Cardiac septum (tissue), 1 donor: ENCODE results near the gene NKPD1. TPM values are rescaled to one million over a fixed set of nuclear protein-coding genes. Genes with fewer than 3 reads are reported as not detected.

Experiments
- DNase-seq: peaks from one replicate; pipeline ENCODE4 v3.0.0-alpha.2; 2020; ENCODE audit warnings: low spot score
- intact Hi-C: fragments of 100-400 bp; cut with DNase I; formaldehyde crosslinking; loops from one replicate; pipeline ENCODE4 v1.14.0; 2022
- long read RNA-seq: library from polyadenylated mRNA; unstranded; transcript quantifications from one replicate; pipeline ENCODE4 v2.0.0, GENCODE V29; 2021
- total RNA-seq: library from RNA; stranded (reverse); fragmentation: NEBNext Ultra II Directional; extraction: Animal tissue kit (Norgen Biotek cat#: 25700); gene quantifications from one replicate; pipeline ENCODE4 v1.2.1, GENCODE V29; 2021
- donor health status: DM: no; HTN: no; CAD: no.

NKPD1 gene, protein sequence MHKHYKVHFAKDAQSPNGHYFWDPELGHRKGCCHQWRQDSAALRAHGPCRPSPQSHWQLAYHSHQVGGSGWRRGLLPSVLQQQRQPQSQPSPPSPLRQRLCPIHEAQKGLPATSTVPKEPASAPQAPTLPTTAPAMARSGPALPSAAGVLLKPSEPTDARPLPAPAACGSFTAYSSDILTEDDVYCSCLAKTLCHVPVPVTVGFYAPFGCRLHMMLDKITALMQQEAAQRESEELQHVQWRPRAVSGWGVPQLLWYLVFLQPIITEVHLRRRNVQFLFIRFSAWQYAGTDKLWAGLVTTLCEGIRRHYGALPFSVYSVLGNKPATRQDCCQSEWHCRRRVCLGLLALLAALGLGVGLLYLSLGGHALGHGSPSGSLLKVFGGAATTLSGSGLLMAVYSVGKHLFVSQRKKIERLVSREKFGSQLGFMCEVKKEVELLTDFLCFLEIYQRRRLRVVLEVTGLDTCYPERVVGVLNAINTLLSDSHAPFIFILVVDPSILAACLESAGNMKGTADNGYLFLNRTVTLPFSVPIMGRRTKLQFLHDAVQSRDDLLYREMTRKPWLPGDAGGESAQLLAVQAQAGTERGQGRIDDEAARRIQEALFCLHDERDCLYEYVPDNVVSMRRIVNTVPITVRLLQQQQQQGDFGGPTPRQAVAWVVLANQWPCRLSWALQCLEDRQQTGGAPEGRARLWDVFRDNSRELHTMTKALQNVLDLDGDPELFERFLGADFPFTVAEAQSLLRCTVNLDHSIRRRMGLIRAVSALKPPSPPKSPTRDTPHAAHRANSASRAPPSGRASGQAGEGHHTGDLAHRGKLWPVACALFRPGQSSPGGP
- total RNA-seq = not detected
- long read RNA-seq = 0 reads

DNA sequence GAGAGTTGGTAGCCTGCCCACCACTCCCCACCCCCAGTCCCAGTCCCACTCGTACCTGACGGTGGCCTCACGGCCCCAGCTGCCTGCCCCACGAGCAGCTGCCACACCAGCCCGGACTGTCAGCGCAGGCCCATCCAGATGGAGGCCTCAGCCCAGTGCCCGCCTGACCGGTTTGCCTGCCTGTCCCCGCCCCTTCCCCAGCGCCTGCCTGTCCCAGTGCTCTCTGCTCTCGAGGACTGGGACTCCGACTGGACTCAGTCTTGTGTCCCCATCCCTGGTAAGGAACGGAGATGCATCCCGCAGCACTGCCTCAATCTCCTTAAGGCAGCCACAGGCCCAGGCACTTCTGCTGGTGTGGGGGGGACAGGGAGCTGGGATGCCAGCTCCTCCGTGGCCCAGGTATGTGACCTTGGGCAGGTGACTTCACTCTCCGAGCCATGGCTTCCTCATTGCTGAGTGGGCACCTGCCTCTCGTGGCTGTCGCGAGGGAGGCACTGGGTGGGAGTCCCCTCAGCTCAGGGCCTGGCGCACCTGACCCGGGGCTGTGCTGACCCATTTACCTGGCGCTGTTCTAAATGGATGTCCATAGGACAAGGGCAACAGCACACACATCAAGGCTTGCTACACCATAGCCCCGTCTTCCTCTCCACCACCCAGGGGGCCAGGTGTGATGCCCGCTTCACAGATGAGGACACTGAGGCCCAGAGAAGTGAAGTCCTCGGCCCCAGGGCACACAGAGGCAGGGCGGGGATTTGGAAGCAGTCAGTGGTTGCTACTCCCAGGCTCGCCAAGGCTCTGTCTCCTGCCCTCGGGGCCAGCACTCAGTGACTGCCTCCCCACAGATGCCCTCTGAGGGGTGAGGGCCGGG lies at the start of gene NKPD1:
NKPD1 (minus strand) TSS at position 113 of the 868 bp plus-strand sequence. CDS start 832 bp downstream, outside the sequence.
- DNase-seq = no peak
- intact Hi-C loops = no loop called here

DNA sequence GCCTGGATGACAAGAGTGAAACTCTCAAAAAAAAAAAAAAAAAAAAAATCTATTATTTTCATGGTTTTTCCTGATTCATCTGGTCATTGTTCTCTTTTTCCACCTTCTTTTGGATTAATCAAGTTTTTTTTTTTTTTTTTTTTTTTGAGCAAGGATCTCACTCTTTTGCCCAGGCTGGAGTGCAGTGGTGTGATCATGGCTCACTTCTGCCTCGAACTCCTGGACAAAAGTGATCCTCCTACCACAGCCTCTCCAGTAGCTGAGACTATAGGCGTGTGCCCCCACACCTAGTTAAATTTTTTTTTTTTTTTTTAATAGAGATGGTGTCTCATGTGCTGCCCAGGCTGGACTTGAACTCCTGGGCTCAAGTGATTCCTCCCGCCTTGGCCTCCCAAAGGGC lies 45.5 kb upstream of the NKPD1 start:
- intact Hi-C loops = no loop called here

DNA sequence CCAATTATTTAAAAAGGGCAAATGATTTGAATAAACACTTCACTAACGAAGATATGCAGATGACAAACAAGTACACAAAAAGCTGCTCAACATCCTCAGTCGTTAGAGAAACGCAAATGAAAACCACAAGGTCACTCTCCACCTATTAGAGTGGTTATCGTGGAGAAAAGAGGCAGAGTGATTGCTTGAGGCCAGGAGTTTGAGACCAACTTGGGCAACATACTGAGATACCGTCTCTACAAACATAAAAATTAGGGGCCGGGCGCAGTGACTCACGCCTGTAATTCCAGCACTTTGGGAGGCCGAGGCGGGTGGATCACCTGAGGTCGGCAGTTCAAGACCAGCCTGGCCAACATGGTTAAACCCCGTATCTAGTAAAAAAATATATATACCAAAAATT lies 45.0 kb upstream of the NKPD1 start:
- intact Hi-C loops = no loop called here
- DNase-seq = no peak

More for the DNA sequence above, 45.5 kb upstream of the NKPD1 start:
- DNase-seq = no peak

DNA sequence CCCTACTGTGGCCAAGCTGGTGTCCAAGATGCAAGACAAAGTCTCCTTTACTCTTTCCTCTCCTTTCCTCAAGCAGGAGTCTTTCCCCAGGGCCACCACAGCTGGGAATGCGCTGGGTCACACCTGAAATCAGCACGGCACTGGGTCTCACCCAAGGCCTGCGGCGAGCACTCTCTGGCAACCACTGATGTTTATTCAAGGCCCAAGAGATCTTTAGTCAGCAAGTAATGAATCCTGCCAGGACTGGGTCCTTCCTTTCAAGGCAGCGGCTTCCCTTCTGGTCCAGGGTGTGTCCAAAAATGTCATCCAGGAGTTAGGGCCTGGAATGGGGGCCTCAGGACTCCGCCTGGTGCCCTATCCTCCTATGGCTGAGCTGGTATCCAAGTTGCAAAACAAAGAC lies 41.9 kb upstream of the NKPD1 start:
- DNase-seq = no peak
- intact Hi-C loops = no loop called here

DNA sequence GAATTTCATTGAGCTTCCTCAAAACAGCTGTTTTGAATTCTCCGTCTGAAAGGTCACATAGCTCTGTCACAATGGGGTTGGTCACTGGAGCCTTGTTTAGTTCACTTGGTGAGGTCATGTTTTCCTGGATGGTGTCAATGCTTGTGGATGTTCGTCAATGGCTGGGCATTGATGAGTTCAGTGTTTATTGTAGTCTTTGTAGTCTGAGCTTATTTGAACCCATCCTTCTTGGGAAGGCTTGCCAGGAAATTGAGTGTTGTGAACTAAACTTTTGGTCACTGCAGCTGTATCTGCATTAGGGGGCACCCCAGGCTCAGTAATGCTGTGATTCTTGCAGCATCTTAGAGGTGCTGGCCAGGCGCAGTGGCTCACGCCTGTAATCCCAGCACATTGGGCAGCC lies 39.8 kb upstream of the NKPD1 start:
- DNase-seq = no peak
- intact Hi-C loops = loop anchor here (2.0 kb wide), 1 partner anchor 50 kb away; the partner anchor contains the start of gene MARK4

DNA sequence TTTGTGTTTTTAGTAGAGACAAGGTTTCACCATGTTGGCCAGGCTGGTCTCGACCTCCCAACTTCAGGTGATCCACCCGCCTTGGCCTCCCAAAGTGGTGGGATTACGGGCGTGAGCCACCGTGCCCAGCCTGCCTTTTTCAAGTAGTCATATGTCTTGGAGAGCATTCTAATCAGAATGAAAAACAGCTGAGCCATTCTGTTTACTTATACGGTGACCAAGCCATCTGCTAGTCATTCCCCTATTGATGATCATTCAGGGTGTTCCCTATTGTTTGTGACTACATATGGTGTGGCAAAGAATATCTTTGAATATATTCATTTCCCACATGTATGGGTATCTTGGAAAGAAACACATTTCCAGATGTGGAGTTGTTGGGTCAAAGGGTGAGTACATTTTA lies 35.0 kb upstream of the NKPD1 start:
- intact Hi-C loops = loop anchor here (10.0 kb wide), 1 partner anchor 149 kb away; the partner anchor contains the start of gene KLC3
- DNase-seq = no peak

DNA sequence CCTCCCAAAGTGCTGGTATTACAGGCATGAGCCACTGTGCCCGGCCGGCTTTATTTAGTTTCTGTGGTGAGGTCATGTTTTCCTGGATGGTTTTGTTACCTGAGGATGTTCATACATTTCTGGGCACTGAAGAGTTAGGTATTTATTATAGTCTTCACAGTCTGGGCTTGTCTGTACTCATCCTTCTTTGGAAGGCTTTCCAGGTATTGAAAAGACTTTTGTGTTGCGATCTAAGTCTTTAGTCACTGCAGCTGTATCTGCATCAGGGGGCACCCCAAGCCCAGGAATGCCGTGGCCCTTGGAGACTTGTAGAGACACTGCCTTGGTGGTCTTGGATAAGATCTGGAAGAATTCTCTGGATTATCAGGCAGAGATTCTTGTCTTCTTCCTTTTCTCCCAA lies 30.6 kb upstream of the NKPD1 start:
- DNase-seq = no peak
- intact Hi-C loops = loop anchor here (10.0 kb wide), 1 partner anchor 153 kb away; the partner anchor contains the start of gene KLC3

DNA sequence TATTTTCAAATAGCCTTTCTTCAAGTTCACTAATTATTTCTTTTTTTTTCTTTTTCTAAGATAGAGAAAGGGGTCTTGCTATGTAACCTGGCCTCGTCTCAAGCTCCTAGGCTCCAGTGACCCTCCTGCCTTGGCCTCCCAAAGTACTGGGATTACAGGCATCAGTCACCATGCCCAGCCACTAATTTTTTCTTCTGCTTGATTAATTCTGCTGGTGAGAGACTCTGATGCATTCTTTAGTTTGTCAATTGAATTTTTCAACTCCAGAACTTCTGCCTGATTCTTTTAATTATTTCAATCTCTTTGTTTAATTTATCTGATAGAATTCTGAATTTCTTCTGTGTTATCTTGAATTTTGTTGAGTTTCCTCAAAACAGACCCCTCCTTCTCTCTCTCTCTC lies 29.2 kb upstream of the NKPD1 start:
- no peak for DNase-seq
- intact Hi-C loops = loop anchor here (10.0 kb wide), 1 partner anchor 155 kb away; the partner anchor contains the start of gene KLC3

DNA sequence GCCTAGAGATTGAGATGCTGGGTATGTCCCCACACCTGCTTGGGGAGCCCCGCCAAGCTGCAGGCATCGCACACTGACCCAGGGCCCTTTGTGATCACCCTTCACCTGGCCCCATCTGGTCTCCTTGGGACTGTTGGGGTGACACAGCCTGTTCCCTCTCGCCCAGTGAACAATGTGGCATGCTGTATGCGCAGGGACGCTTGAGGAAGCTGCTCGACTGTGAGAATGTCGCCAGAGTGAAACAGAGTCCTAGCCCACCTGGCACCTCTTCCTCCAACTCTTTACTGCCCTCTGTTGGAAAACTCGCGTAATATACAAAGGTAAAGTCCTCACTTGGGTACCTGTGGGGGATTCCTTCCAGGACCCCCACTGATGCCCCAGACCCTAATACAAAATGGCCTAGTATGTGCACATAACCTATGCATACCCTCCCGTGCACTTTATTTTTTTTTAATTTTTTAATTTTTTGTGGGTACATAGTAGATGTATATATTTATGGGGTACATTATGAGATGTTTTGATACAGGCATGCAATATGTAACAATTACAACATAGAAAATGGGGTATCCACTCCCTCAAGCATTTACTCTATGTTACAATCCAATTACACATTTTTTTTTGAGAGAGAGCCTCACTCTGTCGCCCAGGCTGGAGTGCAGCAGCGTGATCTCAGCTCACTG lies 26.8 kb upstream of the NKPD1 start:
- intact Hi-C loops = no loop called here
- DNase-seq = no peak

DNA sequence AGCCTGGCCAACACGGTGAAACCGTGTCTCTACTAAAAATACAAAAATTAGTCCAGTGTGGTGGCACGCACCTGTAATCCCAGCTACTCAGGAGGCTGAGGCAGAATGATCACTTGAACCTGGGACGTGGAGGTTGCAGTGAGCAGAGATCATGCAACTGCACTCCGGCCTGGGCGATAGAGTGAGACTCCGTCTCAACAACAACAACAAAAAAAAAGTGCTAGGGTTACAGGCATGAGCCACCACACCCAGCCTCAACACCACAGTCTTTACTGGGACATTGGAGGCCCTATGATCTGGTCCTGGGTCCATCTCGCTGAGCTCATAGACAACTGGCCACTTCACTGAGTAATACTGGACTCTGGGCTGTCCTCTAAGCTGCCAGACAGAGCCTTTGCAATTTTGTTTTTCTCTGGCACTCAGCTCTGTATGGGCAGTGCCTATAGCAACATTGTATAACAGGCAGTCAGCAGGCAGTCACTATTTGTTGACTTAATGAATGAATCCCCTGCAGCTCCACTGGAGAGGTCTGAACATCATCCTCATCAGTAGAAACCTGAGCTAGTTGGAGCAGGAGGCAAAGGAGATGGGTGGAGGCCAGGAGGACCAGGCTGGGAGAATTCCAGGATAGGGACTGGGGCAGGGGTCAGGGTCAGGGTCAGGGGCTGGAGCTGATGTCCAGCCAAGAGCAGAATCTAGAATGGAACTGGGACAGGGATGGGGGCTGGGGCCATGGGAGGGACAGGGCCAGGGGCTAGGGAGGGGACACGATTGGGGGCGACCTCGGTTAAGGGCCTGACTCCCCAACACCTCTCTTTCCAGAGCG lies 25.9 kb upstream of the NKPD1 start:
- DNase-seq = no peak
- intact Hi-C loops = no loop called here

DNA sequence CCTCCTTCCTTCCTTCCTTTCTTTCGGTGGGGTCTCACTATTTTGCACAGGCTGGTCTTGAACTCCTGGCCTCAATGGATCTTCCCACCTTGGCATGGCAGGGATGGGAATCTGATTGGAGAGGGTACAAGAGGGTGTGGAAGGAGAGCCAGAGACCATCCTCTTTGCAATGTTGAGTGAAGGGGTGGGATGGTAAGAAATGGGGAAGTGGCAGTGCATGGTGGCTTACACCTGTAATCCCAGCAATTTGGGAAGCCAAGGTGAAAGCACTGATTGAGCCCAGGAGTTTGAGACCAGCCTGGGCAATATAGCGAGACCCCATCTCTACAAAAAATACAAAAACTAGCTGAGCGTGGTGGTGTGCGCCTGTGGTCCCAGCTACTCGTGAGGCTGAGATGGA lies 23.3 kb upstream of the NKPD1 start:
- DNase-seq = no peak
- intact Hi-C loops = no loop called here

DNA sequence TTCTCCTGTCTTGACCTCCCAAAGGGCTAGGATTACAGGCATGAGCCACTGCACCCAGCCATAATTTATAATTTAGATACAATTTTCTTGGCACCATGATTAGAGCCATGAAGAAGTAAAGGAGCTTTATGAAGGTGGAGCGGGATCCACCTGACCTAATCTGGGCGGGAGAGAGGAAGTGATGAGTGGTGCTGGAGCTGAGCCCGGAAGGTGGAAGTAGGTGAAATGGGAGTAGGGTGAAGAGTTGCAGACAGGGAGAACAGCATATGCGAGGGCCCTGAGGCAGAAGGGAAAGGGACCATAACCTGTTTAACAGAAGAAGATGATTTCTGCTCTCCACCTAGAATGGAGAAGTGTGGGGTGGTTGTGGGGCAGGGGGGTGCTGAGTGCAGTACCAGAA lies 22.0 kb upstream of the NKPD1 start:
- DNase-seq = no peak
- intact Hi-C loops = no loop called here

DNA sequence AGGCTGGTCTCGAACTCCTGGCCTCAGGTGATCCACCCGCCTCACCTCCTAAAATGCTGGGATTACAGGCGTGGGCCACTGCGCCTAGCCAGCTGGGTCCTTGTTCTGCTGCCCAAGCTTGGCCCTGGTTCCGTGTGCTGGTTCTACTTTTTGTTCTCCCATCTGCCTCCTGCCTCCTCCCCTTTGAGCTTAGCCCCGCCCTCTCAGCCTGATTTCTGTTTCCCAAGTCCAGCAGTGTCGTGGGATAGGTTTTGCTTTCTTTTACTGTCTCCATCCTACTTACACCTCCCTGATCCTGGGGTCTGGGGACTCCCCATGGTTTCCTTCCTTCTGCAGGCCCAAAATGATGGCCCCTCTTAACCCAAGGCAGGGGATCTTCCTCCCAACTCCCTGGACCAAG lies 20.2 kb upstream of the NKPD1 start:
- no peak for DNase-seq
- intact Hi-C loops = no loop called here

DNA sequence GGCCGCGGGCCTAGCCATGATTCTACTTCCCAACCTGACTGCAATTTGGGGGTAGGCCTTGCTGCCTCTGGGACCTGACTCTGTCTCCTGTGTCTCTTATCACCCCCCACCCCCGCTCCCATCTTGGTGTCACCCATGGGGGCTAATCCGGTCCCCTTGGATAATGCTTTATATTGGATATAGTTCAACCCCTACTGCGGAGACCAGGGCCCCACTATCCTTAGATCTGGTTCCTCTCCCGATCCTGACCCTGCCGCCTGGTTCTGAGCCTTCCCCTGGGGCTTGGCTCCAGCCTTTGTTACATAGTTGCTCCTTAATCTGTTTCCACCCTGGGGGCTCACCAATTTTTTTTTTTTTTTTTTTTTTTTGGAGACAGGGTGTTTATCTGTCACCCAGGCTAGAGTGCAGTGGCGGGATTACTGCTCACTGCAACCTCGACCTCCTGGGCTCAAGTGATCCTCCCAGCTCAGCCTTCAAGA lies 19.1 kb upstream of the NKPD1 start:
- intact Hi-C loops = loop anchor here (5.0 kb wide), 2 partner anchors 88 to 103 kb away; partner anchors contain the start of genes GEMIN7, PPP1R37 and ZNF296
- DNase-seq = no peak

DNA sequence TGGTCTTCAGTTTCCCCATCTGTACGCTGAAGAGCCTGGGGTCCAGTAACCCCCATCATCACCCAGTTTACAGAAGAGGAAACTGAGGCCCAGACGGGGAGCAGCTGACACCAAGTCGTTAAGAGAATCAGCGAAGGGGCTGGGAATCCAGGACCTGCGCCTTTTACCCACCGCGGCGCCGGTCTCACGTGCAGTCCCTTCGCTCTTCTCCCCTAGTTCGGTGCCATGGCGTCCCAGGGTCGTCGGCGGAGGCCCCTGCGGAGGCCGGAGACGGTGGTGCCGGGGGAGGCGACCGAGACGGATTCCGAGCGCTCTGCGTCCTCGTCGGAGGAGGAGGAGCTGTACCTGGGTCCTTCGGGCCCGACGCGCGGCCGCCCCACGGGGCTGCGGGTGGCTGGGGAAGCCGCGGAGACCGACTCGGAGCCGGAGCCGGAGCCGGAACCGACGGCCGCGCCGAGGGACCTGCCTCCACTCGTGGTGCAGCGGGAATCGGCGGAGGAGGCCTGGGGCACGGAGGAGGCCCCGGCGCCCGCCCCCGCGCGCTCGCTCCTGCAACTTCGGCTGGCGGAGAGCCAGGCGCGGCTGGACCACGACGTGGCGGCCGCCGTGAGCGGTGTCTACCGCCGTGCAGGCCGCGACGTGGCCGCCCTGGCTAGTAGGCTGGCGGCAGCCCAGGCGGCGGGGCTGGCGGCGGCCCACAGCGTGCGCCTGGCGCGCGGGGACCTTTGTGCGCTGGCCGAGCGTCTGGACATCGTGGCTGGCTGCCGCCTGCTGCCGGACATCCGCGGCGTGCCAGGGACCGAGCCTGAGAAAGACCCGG lies 18.5 kb upstream of the NKPD1 start:
- no peak for DNase-seq
- intact Hi-C loops = loop anchor here (5.0 kb wide), 2 partner anchors 87 to 102 kb away; partner anchors contain the start of genes GEMIN7, PPP1R37 and ZNF296

DNA sequence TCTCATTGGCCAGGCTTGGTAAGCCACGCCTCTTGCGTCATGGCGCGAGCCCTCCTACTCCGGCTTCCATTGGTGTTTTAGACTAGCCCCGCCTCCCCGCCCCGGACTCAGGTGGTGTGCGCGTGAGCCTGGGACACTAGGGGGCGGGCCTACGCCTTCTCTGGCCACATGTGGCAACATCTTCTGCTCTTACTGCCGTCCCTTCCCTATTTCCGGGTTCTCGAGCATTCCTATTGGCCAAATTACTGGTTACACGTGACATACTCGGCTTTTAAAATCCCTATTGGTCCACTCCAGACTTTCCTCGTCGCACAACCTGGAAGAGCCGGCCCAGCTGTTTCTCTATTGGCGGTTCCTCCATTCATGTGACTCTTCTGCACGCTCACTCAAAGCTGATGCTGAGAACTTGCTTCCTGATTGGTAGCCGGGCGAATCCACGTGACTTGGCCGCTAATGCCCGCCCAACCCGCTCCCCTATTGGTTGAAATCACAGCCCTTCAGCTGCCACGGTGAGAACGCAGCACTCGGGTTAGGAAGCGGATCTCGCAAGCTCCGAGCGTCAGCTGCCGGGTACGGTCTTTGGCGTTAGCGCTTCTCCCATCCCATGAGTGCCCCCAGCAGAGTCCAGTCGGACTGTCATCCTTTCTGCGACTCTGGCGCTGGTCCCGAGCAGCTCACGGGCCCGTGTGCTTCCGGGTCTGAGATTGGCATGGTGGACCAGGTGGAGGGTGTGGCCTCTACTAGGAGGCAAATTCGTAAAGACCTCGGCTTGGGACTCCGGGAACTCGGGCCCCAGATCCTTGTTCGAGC lies 17.7 kb upstream of the NKPD1 start, which contains the start of gene BLOC1S3:
BLOC1S3 (plus strand) TSS at position 523 of the 810 bp plus-strand sequence. CDS start 513 bp downstream, outside the sequence.
- peak; percentile 100 for DNase-seq
- intact Hi-C loops = loop anchor here (5.0 kb wide), 2 partner anchors 86 to 101 kb away; partner anchors contain the start of genes GEMIN7, PPP1R37 and ZNF296
